OCI-LY7 (cell line): ENCODE measurements around the gene PAPOLB. TPM values are rescaled to one million over a fixed set of nuclear protein-coding genes. Genes with fewer than 3 reads are reported as not detected.

Experiments used
- BruUV-seq: library from RNA; stranded (reverse); fragments of 400-500 nt; replicated peaks from 2 replicates; lab custom pipeline; 2021; lab: Mats Ljungman, UMichigan
- CTCF ChIA-PET: fragments of 300-600 bp; sonication (Branson Sonifier 250); formaldehyde crosslinking; loops from one replicate; lab custom pipeline; 2022; ENCODE audit warnings: antibody characterized with exemption; ENCODE audit not compliant: unreplicated experiment; lab: Charles Lee
- POLR2A ChIA-PET: fragments of 300-600 bp; sonication (Branson Sonifier 250); formaldehyde crosslinking; loops from one replicate; lab custom pipeline; 2022; ENCODE audit warnings: antibody characterized with exemption; lab: Charles Lee
- DNase-seq: peaks from one replicate; pipeline ENCODE4 v3.0.0-alpha.2; 2015; ENCODE audit warnings: low spot score
- H2AFZ ChIP-seq: fragments of 200-600 bp; sonication (generic), shearing (Covaris generic); 2 replicates; pipeline ENCODE4 v1.6.1; 2014; ENCODE audit warnings: mild to moderate bottlenecking, antibody characterized with exemption, low read length, moderate library complexity
- H3K27ac ChIP-seq: fragments of 200-600 bp; sonication (generic); 2 replicates; pipeline ENCODE4 v1.5.1; 2014; ENCODE audit warnings: mixed run types, low read depth, mild to moderate bottlenecking, moderate library complexity, low read length, inconsistent platforms; ENCODE audit not compliant: poor library complexity, severe bottlenecking
- H3K36me3 ChIP-seq: fragments of 200-600 bp; sonication (generic); 2 replicates; pipeline ENCODE4 v1.6.1; 2014; ENCODE audit warnings: mild to moderate bottlenecking, antibody characterized with exemption, low read length, moderate library complexity, mixed read lengths; ENCODE audit not compliant: insufficient read depth
- H3K4me1 ChIP-seq: fragments of 200-600 bp; sonication (generic); 2 replicates; pipeline ENCODE4 v1.5.1; 2014; ENCODE audit warnings: mild to moderate bottlenecking, low read length; ENCODE audit not compliant: insufficient read depth, poor library complexity, severe bottlenecking
- H3K4me2 ChIP-seq: fragments of 200-600 bp; sonication (generic); 2 replicates; pipeline ENCODE4 v1.6.1; 2014; ENCODE audit warnings: mild to moderate bottlenecking, low read length
- H3K4me3 ChIP-seq: fragments of 200-600 bp; sonication (generic); 2 replicates; pipeline ENCODE4 v1.5.1; 2014; ENCODE audit warnings: mild to moderate bottlenecking, low read depth, low read length; ENCODE audit not compliant: poor library complexity, severe bottlenecking
- H3K79me2 ChIP-seq: fragments of 200-600 bp; sonication (generic); 2 replicates; pipeline ENCODE4 v1.6.1; 2016; ENCODE audit warnings: low read depth, mild to moderate bottlenecking, low read length, moderate library complexity, mixed read lengths; ENCODE audit not compliant: insufficient read depth
- H3K9me2 ChIP-seq: fragments of 200-600 bp; sonication (generic); 2 replicates; pipeline ENCODE4 v1.6.1; 2016; ENCODE audit warnings: mild to moderate bottlenecking, low read length, mixed read lengths; ENCODE audit not compliant: insufficient read depth
- H3K9me3 ChIP-seq: fragments of 200-600 bp; sonication (generic); 2 replicates; pipeline ENCODE4 v1.6.1; 2014; ENCODE audit warnings: mild to moderate bottlenecking, mixed run types, low read length, mixed read lengths
- H4K20me1 ChIP-seq: fragments of 200-600 bp; sonication (generic); 2 replicates; pipeline ENCODE4 v1.6.1; 2014; ENCODE audit warnings: mild to moderate bottlenecking, antibody characterized with exemption, low read length, moderate library complexity, mixed read lengths; ENCODE audit not compliant: insufficient read depth
- EZH2phosphoT487 ChIP-seq: fragments of 200-600 bp; sonication (generic); IDR thresholded peaks from 2 replicates; pipeline ENCODE4 v1.6.1; 2018; ENCODE audit warnings: low read depth, borderline replicate concordance, mild to moderate bottlenecking, mixed run types, antibody characterized with exemption, low read length, moderate library complexity, mixed read lengths
- intact Hi-C: fragments of 100-400 bp; cut with micrococcal nuclease; formaldehyde crosslinking; loops from one replicate; pipeline ENCODE4 v1.10.0; 2022; ENCODE audit not compliant: unreplicated experiment
- total RNA-seq, 2 experiments: library from RNA; depleted of rRNA in 1 of 2; stranded (reverse); fragments of >200 nt in 1 of 2; shearing (Covaris generic) in 1 of 2; gene quantifications; 2 replicates each; pipeline ENCODE4 v1.2.3, GENCODE V29; 2014 to 2022
- TF ChIP-seq, protein P1 (sequence below): fragments of 200-600 bp; sonication (generic); conservative IDR thresholded peaks from 2 replicates; pipeline ENCODE4 v1.5.1; 2014; ENCODE audit warnings: mild to moderate bottlenecking, antibody characterized with exemption, low read length, moderate library complexity, mixed read lengths

Gene PAPOLB
- total RNA-seq, 2 experiments from 2014 or later = not detected

DNA sequence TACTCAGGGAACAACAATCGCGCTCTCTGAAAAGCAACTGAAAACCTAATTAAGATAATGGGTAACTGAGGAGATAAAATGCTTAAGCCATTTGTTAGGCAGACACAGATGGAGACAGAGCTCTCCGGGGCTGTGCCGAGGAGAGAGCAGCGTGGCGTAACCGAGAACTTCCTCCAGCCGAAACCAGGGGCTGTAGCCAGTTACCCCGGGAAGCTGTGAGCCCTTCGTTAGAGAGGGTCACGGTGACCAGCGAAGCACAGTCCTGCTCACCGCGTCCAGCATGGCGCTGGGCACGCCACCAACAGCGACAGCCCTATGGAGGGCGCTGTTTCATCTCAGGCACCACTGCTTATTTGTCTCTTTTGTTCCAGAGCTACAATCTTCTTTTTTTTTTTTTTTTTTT is 16.1 kb downstream of the PAPOLB start:
- H3K4me3 ChIP-seq = no peak overlapping the region
- no peaks in the 10 kb centered on the region for H4K20me1 ChIP-seq
- no peaks in the 10 kb centered on the region for H3K79me2 ChIP-seq
- intact Hi-C loops = no loop called here
- ChIA-PET CTCF (no interaction called here), POLR2A (interaction anchor here (0.6 to 0.7 kb wide), 2 partner anchors 128 to 229 kb away, joined by 4 read pairs; no protein-coding TSS in a partner anchor)
- DNase-seq = no peak
- TF ChIP-seq EZH2phosphoT487 = no peak
- TF ChIP-seq, protein P1, sequence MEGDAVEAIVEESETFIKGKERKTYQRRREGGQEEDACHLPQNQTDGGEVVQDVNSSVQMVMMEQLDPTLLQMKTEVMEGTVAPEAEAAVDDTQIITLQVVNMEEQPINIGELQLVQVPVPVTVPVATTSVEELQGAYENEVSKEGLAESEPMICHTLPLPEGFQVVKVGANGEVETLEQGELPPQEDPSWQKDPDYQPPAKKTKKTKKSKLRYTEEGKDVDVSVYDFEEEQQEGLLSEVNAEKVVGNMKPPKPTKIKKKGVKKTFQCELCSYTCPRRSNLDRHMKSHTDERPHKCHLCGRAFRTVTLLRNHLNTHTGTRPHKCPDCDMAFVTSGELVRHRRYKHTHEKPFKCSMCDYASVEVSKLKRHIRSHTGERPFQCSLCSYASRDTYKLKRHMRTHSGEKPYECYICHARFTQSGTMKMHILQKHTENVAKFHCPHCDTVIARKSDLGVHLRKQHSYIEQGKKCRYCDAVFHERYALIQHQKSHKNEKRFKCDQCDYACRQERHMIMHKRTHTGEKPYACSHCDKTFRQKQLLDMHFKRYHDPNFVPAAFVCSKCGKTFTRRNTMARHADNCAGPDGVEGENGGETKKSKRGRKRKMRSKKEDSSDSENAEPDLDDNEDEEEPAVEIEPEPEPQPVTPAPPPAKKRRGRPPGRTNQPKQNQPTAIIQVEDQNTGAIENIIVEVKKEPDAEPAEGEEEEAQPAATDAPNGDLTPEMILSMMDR = no peak
- no peaks in the 10 kb centered on the region for H3K36me3 ChIP-seq
- no peak overlapping the region for H2AFZ ChIP-seq
- BruUV-seq = no TSS peak
- H3K4me1 ChIP-seq = no peaks in the 10 kb centered on the region
- no peaks in the 10 kb centered on the region for H3K9me2 ChIP-seq
- no peaks in the 10 kb centered on the region for H3K9me3 ChIP-seq
- H3K27ac ChIP-seq = no peak overlapping the region
- no peak overlapping the region for H3K4me2 ChIP-seq

- CTCF ChIA-PET = interaction anchor here (0.6 kb wide), 1 partner anchor 13 kb away, joined by 3 read pairs; no protein-coding TSS in a partner anchor
Observed at GRCh38 chr7:4842319-4843064, 19.3 kb downstream of the PAPOLB start.

More at GRCh38 chr7:4842319-4843064, 19.3 kb downstream of the PAPOLB start:
- Histone ChIP-seq H4K20me1 (no peaks in the 10 kb centered on the region), H2AFZ (no peak overlapping the region), H3K4me1 (no peaks in the 10 kb centered on the region), H3K9me3 (no peaks in the 10 kb centered on the region), H3K79me2 (no peaks in the 10 kb centered on the region), H3K4me3 (no peak overlapping the region), H3K36me3 (no peaks in the 10 kb centered on the region), H3K4me2 (no peak overlapping the region), H3K9me2 (no peaks in the 10 kb centered on the region), H3K27ac (no peak overlapping the region)
- intact Hi-C loops = no loop called here
- POLR2A ChIA-PET = no interaction called here
- no peak for DNase-seq
- TF ChIP-seq, protein P1 = no peak
- no peak for TF ChIP-seq EZH2phosphoT487
- BruUV-seq = no TSS peak
